Retinal pigment epithelial cell (primary cell): Measurements from ENCODE around the gene SLC43A2.

ENCODE experiments used
- DNase-seq: peaks from one replicate; pipeline ENCODE4 v3.0.0-alpha.2; 2010; ENCODE audit warnings: low read depth
- H3K4me3 ChIP-seq: 2 replicates; pipeline ENCODE4 v1.5.1; 2011; ENCODE audit warnings: mild to moderate bottlenecking, low read length, control low read depth, moderate library complexity
- CTCF ChIP-seq: conservative IDR thresholded peaks from 2 replicates; pipeline ENCODE4 v1.5.1; 2011; ENCODE audit warnings: low read depth, low read length, control low read depth, inconsistent platforms

The SLC43A2 gene

GRCh38 chr17:1553354-1554266 lies 75.0 kb downstream of the SLC43A2 start:
- no peak for TF ChIP-seq CTCF
- no peak overlapping the region for H3K4me3 ChIP-seq
- DNase-seq = no peak

GRCh38 chr17:1552932-1553331 lies 75.7 kb downstream of the SLC43A2 start:
- no peak overlapping the region for H3K4me3 ChIP-seq
- no peak for TF ChIP-seq CTCF
- no peak for DNase-seq

- no peak for TF ChIP-seq CTCF
- H3K4me3 ChIP-seq = no peak overlapping the region
- DNase-seq = no peak
These were observed 76.9 kb downstream of the SLC43A2 start for GRCh38 chr17:1551741-1552140.

- H3K4me3 ChIP-seq = no peak overlapping the region
- no peak for TF ChIP-seq CTCF
- DNase-seq = no peak
These were observed 80.6 kb downstream of the SLC43A2 start for GRCh38 chr17:1548032-1548431.

GRCh38 chr17:1546292-1546922 lies 82.2 kb downstream of the SLC43A2 start:
- H3K4me3 ChIP-seq = no peak overlapping the region
- DNase-seq = no peak
- TF ChIP-seq CTCF = no peak

GRCh38 chr17:1545618-1546017 lies 83.0 kb downstream of the SLC43A2 start:
- no peak overlapping the region for H3K4me3 ChIP-seq
- no peak for DNase-seq
- no peak for TF ChIP-seq CTCF

GRCh38 chr17:1542316-1542715 lies 86.3 kb downstream of the SLC43A2 start:
- no peak for TF ChIP-seq CTCF
- H3K4me3 ChIP-seq = no peak overlapping the region
- DNase-seq = no peak
